ENCODE measurements around the gene DENND4A.

Gene DENND4A

DNA sequence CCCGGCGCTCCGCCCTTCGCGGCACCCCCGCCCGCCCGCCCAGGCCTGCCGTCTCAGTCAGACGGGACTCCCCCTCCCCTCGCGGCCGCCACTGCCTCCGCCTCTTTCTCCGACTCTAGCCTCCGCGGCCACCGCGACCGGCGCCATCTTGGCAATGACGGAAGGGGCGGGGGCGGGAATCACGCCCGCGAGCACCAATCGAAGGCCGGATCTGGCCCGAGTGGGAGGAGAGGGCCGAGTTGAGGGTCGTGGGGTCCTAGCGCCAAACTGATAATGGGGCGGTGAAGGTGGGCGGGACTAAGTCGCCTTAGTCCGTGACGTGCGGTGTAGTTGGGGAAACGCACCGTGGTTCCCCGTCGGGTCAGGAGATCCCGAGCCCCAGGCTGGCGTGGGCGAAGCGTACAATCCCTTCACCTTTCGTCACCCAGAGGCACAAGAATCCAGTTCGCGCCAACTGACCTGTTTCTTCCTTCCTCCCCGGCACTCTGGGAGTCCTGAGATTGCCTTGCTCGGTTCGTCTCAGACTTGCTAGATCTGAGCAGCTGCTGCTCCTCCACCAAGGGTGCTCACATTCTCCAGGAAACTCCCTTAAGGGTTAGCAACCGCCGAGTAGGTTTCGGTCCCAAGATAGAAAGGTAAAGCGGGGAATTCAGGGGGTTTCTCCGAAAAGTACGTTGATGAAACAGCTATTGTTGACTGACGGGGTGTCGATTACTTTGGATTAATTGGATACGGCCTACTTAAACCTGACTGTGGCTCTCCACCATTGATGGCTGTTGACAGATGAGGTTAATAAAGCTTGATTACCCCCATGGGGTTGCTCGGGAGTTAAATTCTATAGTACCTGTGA, at the start of gene DENND4A:
Gene DENND4A, minus strand, starts transcription at position 156 of the 850 bp plus-strand sequence. CDS start 35,843 bp downstream, outside the sequence.
- H3K4me3 ChIP-seq (ENCODE audit: low read length): peak within 1 kb of the TSS; percentile 99
- no peak for TF ChIP-seq ZNF274 (IDR thresholded peaks at IDR 0.05; ENCODE audit: low read depth, low read length)

DNA sequence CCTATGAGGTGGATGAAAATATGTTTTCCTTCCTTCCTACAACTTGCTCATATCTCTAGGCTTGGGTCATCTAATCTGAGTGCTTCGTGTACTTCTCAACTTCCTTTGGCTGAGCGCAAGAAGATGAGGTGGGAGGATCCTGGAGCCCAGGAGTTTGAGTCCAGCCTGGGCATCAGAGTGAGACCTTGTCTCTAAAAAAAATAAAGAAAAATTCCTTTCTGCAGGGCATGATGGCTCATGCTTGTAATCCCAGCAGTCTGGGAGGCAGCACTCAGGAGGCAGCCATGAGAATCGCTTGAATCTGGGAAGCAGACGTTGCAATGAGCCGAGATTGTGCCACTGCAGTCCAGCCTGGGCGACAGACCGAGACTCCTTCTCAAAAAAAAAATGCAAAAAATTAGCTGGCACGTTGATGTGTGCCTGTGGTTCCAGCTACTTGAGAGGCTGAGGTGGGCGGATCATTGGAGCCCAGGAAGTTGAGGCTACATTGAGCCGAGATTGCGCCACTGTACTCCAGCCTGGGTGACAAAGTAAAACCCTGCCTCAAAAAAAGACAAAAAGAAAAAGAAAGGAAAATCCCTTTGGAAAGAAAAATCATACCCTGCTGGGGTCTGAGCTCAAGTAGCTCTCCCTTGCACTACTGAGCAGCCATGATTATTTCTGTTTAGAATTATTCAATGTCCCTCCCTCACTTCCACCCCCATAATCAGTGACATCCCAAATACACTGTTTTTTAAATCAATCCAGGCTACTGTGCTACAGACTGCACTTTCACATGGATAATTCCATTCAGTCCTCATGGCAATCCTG, 49.2 kb upstream of the DENND4A start:
- TF ChIP-seq ZNF274 (IDR thresholded peaks at IDR 0.05; ENCODE audit: low read depth, low read length): no peak
- no peak overlapping the region for H3K4me3 ChIP-seq (ENCODE audit: low read length)

DNA sequence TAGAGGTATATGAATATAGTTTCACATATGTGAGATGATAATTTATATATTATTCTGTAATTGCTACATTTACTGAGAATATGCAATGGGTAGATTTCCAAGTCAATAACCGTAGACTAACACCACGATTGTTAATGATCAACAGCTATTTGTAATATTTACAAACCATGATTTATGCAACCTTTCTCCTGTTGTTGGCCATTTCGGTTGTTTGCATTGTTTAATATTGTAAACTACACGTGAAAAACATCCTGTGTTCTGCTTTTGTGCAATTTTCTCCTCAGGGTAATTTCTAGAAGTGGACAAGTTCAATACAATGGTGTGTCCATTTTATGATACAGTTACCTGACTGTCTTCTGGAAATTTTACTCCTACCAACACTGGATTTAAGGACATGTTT, 47.9 kb upstream of the DENND4A start:
- TF ChIP-seq ZNF274 (IDR thresholded peaks at IDR 0.05; ENCODE audit: low read depth, low read length): no peak
- no peak overlapping the region for H3K4me3 ChIP-seq (ENCODE audit: low read length)

DNA sequence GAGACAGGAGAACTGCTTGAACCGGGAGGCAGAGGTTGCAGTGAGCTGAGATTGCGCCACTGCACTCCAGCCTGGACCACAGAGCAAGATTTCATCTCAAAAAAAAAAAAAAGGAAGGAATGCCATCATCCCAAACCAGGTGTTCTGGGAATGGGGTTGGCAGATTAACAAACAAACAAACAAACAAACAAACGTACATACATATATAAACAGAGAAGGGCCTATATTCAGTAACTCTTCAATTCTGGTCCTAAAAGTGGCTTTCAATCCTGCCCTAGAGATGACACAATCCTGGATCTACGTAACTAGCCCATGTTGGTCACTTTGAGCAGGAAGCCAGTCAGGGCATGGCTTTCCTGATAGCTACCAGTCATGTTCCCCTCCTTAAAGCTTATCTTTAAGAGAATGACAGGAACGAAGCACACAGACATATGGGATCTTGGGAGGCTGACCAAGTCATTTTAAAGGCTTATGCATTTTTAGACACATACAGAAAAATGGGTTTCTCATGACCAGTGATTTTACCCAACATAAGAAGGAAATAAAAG, 47.3 kb upstream of the DENND4A start:
- TF ChIP-seq ZNF274 (IDR thresholded peaks at IDR 0.05; ENCODE audit: low read depth, low read length): no peak
- no peak overlapping the region for H3K4me3 ChIP-seq (ENCODE audit: low read length)

DNA sequence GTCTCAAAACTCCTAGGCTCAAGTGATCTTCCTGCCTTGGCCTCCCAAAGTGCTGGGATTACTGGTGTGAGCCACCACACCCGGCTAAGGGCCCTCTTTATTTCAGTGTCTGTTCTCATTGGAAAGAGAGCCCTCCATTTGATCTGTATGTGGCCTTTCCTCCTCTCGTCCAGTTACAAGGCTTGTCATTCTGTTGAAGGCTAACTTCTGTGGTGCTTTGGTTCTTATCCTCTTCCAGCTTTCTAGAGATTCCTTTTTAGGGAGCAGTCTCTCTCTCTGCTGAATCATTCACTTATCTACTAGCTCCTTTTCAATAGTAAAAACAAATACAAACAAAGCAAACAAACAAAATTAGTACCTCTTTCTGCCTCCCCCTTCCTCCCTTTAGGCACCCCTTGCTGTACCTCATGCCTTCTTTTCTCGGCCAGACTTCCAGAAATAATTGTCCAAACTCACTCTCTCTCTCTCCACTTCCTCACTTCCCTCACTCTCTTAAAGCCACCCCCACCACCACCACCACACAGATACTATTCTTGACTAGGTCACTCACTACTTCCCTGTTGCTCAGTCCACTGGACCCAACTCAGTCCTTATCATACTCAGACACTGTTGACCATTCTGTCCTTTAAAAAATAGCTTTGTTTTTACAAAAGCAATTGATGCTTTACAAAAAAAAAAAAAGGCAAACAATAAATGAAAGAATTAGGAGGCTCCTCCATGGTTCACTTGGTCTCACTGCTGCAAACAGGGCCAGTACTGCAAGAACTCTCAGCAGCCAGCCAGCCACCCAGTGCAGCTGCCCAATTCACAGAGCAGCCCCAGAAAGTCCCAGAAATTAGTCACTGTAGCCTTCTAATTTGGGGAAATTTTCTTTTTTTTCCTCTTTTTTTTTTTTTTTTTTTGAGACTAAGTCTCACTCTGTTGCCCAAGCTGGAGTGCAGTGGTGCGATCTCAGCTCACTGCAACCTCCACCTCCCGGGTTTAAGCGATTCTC, 45.5 kb upstream of the DENND4A start:
- no peak for TF ChIP-seq ZNF274 (IDR thresholded peaks at IDR 0.05; ENCODE audit: low read depth, low read length)
- H3K4me3 ChIP-seq (ENCODE audit: low read length): no peak overlapping the region

DNA sequence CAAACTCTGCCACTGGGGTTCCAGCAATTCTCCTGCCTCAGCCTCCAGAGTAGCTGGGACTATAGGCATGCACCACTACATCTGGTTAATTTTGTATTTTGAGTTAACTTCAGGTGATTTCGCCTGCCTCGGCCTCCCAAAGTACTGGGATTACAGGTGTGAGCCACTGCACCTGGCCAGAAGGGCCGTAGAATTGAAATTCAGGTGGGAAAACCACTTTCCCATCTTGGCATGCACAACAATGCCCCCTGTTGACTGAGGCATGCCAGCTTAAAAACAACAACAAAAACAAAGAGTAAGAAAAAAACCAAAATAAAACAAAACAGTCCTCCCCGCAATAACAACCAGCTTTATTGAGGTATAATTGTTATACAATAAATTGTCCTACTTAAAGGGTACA, 44.6 kb upstream of the DENND4A start:
- H3K4me3 ChIP-seq (ENCODE audit: low read length): no peak overlapping the region
- no peak for TF ChIP-seq ZNF274 (IDR thresholded peaks at IDR 0.05; ENCODE audit: low read depth, low read length)

DNA sequence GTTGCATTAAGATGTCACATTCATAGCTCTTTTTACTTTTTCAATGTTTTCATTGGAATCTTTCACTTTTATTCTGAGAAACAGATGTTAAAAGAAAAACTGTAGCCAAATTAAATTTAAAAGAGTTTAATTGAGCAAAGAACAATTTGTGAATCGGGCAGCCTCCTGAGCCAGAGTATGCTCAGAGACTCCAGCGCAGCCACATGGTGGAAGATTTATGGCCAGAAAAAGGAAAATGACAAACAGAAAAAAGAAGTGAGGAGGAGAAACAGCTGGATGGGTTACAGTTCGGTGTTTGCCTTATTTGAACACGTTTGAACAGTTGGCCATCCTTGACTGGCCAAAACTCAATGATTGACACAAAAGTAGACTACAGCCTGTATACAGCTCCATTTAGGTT, 43.4 kb upstream of the DENND4A start:
- no peak for TF ChIP-seq ZNF274 (IDR thresholded peaks at IDR 0.05; ENCODE audit: low read depth, low read length)
- H3K4me3 ChIP-seq (ENCODE audit: low read length): no peak overlapping the region

DNA sequence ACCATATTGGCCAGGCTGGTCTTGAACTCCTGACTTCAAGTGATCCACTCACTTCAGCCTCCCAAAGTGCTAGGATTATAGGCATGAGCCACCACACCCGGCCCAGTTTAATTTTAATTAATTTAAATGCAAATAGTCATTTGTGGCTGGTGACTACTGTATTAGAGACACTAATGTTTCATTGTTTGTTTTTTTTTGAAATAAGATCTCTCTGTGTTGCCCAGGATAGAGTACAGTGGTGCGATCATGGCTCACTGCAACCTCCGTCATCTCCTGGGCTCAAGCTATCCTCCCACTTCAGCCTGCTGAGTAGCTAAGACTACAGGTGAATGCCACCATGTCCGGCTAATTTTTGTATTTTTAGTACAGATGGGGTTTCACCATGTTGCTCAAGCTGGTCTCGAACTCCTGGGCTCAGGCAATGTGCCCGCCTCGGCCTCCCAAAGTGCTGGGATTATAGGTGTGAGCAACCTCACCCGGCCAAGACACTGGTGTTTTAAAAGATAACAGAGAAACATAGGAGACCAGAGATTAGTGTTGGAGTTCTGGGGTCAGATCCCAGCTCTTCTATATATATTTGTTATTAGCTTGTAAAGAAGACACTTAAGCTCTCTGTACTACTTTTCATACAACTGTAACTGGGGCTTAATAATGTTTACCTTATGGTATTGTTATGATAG, 42.6 kb upstream of the DENND4A start:
- TF ChIP-seq ZNF274 (IDR thresholded peaks at IDR 0.05; ENCODE audit: low read depth, low read length): no peak

DNA sequence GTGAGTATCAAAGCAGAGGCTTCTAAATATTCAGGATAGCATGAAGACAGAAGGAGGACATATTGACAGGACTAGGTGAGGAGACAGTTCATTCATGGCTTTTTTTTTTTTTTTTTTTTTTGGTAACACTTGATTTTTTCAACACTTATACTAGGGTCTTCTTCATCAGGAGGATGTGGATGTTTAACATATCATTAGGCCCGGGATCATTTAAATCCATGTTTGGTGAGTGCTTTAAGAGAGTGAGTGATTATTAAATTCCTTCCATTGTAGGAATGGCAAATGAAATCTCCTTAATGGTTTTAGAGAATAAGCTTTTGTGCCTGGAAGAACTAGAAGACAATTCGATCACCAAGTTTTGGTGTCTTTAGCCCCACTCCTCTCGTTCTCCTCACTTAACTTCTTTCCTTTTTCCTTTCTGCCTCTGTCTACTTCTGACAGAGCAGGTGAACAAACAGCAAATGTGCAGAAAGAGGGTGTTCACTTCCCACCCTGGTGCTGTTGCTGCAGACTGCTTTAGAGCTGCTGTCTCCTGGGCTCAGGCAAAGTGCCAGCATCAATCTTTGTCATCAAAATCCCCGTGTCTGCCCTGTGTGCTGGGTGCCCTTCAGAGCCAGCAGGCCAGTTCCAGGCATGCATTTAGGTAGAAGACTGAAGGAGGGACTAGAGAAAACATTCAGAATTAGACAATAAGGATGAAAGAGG, 41.6 kb upstream of the DENND4A start:
- TF ChIP-seq ZNF274 (IDR thresholded peaks at IDR 0.05; ENCODE audit: low read depth, low read length): no peak
- H3K4me3 ChIP-seq (ENCODE audit: low read length): no peak overlapping the region

More for the DNA sequence above, 42.6 kb upstream of the DENND4A start:
- H3K4me3 ChIP-seq (ENCODE audit: low read length): no peak overlapping the region

DNA sequence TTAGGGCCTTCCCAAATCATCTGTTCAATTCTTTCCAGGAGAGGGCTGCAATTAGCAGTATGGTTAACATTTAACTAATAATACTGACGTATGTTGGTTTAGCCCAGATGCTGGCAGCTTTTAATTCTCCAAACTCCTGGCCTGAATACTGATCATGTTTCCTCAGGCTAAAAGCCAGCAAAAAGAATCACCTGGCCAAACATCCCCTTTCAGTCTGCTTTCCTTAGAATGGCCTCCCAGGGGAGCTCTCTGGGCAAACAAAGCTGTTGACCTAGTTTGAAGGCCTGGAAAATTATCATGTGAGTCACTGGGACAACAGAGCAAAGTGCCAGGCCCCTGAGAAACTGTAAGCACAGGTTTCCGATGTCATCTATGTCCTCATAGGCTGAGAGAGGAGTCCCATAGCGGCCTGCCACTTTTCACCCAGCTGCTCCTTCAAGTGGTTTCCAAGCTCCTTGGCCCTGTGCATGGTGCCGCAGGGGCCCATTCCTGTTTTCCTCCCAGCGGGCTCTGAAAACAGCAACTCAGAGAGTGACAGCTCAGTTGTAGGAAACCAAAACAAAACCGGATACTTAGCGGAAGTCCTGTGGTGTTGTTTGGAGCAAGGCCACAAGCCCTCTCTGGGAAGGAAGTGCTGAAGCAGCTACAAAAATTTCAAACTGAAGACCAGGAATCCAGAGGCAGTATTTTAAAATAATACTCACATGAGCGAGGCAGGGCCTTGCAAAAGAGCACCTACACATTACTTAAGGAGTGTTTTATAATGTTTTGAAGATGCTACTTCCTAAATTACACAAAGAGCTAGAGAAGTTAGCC, 40.7 kb upstream of the DENND4A start:
- peak overlapping the region; percentile 19; the same call in 1 of the 2 replicates for H3K4me3 ChIP-seq (ENCODE audit: low read length)
- no peak for TF ChIP-seq ZNF274 (IDR thresholded peaks at IDR 0.05; ENCODE audit: low read depth, low read length)

DNA sequence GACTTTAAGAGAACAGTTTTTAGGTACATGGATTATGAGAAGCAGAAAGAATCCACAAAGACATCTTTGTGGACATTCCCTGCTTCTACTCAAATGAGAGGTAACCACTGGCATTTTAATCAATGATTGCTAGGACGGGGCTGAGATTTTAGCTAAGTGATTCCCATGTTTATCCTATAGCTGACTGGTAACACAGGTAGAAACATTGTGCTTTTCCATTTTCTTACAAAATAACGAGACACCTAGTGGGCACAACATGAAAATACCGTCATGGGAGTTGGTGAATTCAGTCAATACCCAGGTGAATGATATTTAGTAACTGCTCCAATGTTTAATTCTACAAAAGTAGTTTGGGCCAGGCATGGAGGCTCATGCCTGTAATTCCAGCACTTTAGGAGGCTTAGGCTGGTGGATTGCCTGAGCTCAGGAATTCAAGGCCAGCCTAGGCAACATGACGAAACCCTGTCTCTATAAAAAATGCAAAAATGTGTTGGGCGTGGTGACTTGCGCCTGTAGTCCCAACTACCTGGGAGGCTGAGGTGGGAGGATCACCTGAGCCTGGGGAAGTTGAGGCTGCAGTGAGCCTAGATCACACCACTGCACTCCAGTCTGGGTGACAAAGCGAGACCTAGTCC, 37.2 kb upstream of the DENND4A start:
- TF ChIP-seq ZNF274 (IDR thresholded peaks at IDR 0.05; ENCODE audit: low read depth, low read length): no peak
- H3K4me3 ChIP-seq (ENCODE audit: low read length): no peak overlapping the region

Data from GM08714 (cell line).